PC-9 (cell line): ENCODE results near the gene AFF2. TPM values are rescaled to one million over a fixed set of nuclear protein-coding genes. Genes with fewer than 3 reads are reported as not detected.

Experiments
- BruUV-seq: library from RNA; stranded (reverse); fragments of 400-500 nt; replicated peaks from 2 replicates; lab custom pipeline; 2021; lab: Mats Ljungman, UMichigan
- CTCF ChIA-PET: fragments of 300-600 bp; sonication (Branson Sonifier 250); formaldehyde crosslinking; loops from one replicate; lab custom pipeline; 2022; ENCODE audit warnings: antibody characterized with exemption; lab: Charles Lee
- POLR2A ChIA-PET: fragments of 300-600 bp; sonication (Branson Sonifier 250); formaldehyde crosslinking; loops from one replicate; lab custom pipeline; 2022; ENCODE audit warnings: antibody characterized with exemption; ENCODE audit not compliant: unreplicated experiment; lab: Charles Lee
- DNase-seq, 2 experiments: peaks; one replicate each; pipeline versions ENCODE4 v3.0.0 to v3.0.0-alpha.2; 2015 to 2022; ENCODE audit warnings: mixed read lengths in 1 of 2
- H2AFZ ChIP-seq: fragments of 200-600 bp; sonication (generic); 2 replicates; pipeline ENCODE4 v1.8.1; 2017; ENCODE audit warnings: antibody characterized with exemption
- H3F3A ChIP-seq: fragments of 200-600 bp; sonication (generic); 2 replicates; pipeline ENCODE4 v1.8.1; 2017; ENCODE audit warnings: antibody characterized with exemption, mild to moderate bottlenecking, low read depth; ENCODE audit not compliant: insufficient read depth
- H3K27ac ChIP-seq: fragments of 200-600 bp; sonication (generic); 2 replicates; pipeline ENCODE4 v1.6.1; 2016; ENCODE audit warnings: mixed run types
- H3K27me3 ChIP-seq: fragments of 200-600 bp; sonication (generic); 2 replicates; pipeline ENCODE4 v1.6.1; 2016; ENCODE audit warnings: low read depth, mixed run types; ENCODE audit not compliant: insufficient read depth
- H3K36me3 ChIP-seq: fragments of 200-600 bp; sonication (generic); 2 replicates; pipeline ENCODE4 v1.6.1; 2016; ENCODE audit warnings: low read depth, mixed run types
- H3K4me1 ChIP-seq: fragments of 200-600 bp; sonication (generic); replicated peaks from 2 replicates; pipeline ENCODE4 v1.6.1; 2016; ENCODE audit warnings: mixed run types; ENCODE audit not compliant: insufficient read depth
- H3K4me2 ChIP-seq: fragments of 200-600 bp; sonication (generic); 2 replicates; pipeline ENCODE4 v1.6.1; 2017; ENCODE audit warnings: mixed run types
- H3K4me3 ChIP-seq: fragments of 200-600 bp; sonication (generic); 2 replicates; pipeline ENCODE4 v1.6.1; 2016; ENCODE audit warnings: mixed run types
- H3K79me2 ChIP-seq: fragments of 200-600 bp; sonication (generic); 2 replicates; pipeline ENCODE4 v1.6.1; 2017; ENCODE audit warnings: low read depth, mixed run types
- H3K9me2 ChIP-seq: fragments of 200-600 bp; sonication (generic); 2 replicates; pipeline ENCODE4 v1.8.1; 2017; ENCODE audit warnings: mild to moderate bottlenecking; ENCODE audit not compliant: insufficient read depth
- H3K9me3 ChIP-seq: fragments of 200-600 bp; sonication (generic); 2 replicates; pipeline ENCODE4 v1.8.1; 2016; ENCODE audit warnings: low read depth; ENCODE audit not compliant: insufficient read depth
- H4K20me1 ChIP-seq: fragments of 200-600 bp; sonication (generic); 2 replicates; pipeline ENCODE4 v1.8.1; 2017; ENCODE audit not compliant: insufficient read depth
- CTCF ChIP-seq: fragments of 200-600 bp; sonication (generic); conservative IDR thresholded peaks from 2 replicates; pipeline ENCODE4 v1.6.1; 2017; ENCODE audit warnings: mixed run types, antibody characterized with exemption, mild to moderate bottlenecking, moderate library complexity
- EZH2 ChIP-seq: fragments of 200-600 bp; sonication (generic); IDR thresholded peaks from 2 replicates; pipeline ENCODE4 v1.8.0; 2017; ENCODE audit warnings: antibody characterized with exemption, low read depth
- intact Hi-C: fragments of 100-400 bp; cut with micrococcal nuclease; formaldehyde crosslinking; loops from one replicate; pipeline ENCODE4 v1.10.0; 2022; ENCODE audit not compliant: unreplicated experiment
- total RNA-seq: library from RNA; stranded (reverse); gene quantifications from 2 replicates; pipeline ENCODE4 v1.2.3, GENCODE V29; 2021

Gene AFF2
- total RNA-seq, 1 experiment from 2014 or later: not detected

GRCh38 chrX:148536961-148537360 lies 36.5 kb downstream of the AFF2 start:
- H3K4me3 ChIP-seq: no peak overlapping the region
- H3K4me1 ChIP-seq: no peaks in the 10 kb centered on the region
- H4K20me1 ChIP-seq: no peaks in the 10 kb centered on the region
- ChIA-PET POLR2A (no interaction called here), CTCF (no interaction called here)
- no peaks in the 10 kb centered on the region for H3K27me3 ChIP-seq
- H3F3A ChIP-seq: no peaks in the 10 kb centered on the region
- no peaks in the 10 kb centered on the region for H3K9me2 ChIP-seq
- no peak overlapping the region for H3K4me2 ChIP-seq
- intact Hi-C loops: no loop called here
- no peaks in the 10 kb centered on the region for H3K79me2 ChIP-seq
- no peak overlapping the region for H3K27ac ChIP-seq
- no peak overlapping the region for H2AFZ ChIP-seq
- no peaks in the 10 kb centered on the region for H3K36me3 ChIP-seq
- DNase-seq: no peak
- TF ChIP-seq CTCF (no peak), EZH2 (no peak)
- no peaks in the 10 kb centered on the region for H3K9me3 ChIP-seq
- no TSS peak for BruUV-seq

DNA sequence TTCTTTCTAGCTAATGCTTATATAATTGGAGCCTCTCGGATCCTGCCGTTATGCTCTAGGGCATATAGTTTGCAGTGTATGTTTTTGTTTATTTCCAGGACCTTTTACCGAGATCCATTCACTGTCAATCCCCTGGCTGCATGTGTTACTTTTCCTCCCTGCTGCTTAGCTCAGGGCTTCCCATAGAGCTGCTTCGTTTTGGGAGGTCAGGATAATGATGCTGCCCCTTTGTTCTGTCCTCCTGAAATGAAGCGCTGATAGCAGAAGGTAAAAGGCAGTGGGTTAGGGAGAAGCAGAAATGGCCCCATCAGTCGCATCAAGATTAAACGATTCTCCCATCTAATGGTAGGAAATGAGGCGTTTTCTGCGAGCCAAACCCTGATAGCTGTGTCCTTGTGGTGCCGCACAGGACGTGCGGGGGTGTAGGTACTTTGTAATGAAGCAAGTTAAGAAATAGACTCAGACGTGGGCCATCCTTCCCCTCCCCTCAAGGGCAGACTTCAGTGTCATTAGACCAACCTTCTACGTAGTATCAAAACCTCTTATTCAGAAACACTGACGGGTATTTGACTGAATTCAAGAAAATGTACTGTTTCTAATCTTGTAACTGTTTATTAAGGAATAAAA lies 37.3 kb downstream of the AFF2 start:
- ChIA-PET POLR2A (no interaction called here), CTCF (no interaction called here)
- Histone ChIP-seq H3K36me3 (no peaks in the 10 kb centered on the region), H3K27me3 (no peaks in the 10 kb centered on the region), H3K4me2 (no peak overlapping the region), H3F3A (no peaks in the 10 kb centered on the region), H3K9me2 (no peaks in the 10 kb centered on the region), H3K27ac (no peak overlapping the region), H3K4me1 (no peaks in the 10 kb centered on the region), H4K20me1 (no peaks in the 10 kb centered on the region), H3K9me3 (no peaks in the 10 kb centered on the region), H3K4me3 (no peak overlapping the region), H2AFZ (no peak overlapping the region), H3K79me2 (no peaks in the 10 kb centered on the region)
- TF ChIP-seq EZH2: no peak
- TF ChIP-seq CTCF: no peak
- DNase-seq: no peak
- intact Hi-C loops: no loop called here
- no TSS peak for BruUV-seq

GRCh38 chrX:148538582-148538981 lies 38.2 kb downstream of the AFF2 start:
- no peak overlapping the region for H3K4me2 ChIP-seq
- H3K4me3 ChIP-seq: no peak overlapping the region
- DNase-seq: no peak
- H3K4me1 ChIP-seq: no peaks in the 10 kb centered on the region
- H3K27ac ChIP-seq: no peak overlapping the region
- no peak for TF ChIP-seq EZH2
- TF ChIP-seq CTCF: no peak
- no peaks in the 10 kb centered on the region for H3K9me3 ChIP-seq
- H2AFZ ChIP-seq: no peak overlapping the region
- no TSS peak for BruUV-seq
- no peaks in the 10 kb centered on the region for H3K27me3 ChIP-seq
- no peaks in the 10 kb centered on the region for H3K79me2 ChIP-seq
- no peaks in the 10 kb centered on the region for H4K20me1 ChIP-seq
- intact Hi-C loops: no loop called here
- no peaks in the 10 kb centered on the region for H3K9me2 ChIP-seq
- CTCF ChIA-PET: no interaction called here
- POLR2A ChIA-PET: no interaction called here
- H3K36me3 ChIP-seq: no peaks in the 10 kb centered on the region
- H3F3A ChIP-seq: no peaks in the 10 kb centered on the region
